ENCODE results near the gene DOC2A. TPM values are rescaled to one million over a fixed set of nuclear protein-coding genes. Genes with fewer than 3 reads are reported as not detected.
A peak's percentile ranks its signal among the peaks of the same experiment; 100 is the strongest.

Gene DOC2A
- total and polyA plus RNA-seq, 2 donors from 2014 or later = 1.9 to 3.5 TPM

- no peak overlapping the region for H3K9ac ChIP-seq (ENCODE audit: low read length in 3 of 3)
Observed at GRCh38 chr16:30011714-30012504, 1.1 kb upstream of the DOC2A start.

GRCh38 chr16:30009990-30010843, 610 bp downstream of the DOC2A start:
- Histone ChIP-seq H3K27me3 (ENCODE audit: control insufficient read depth, insufficient read depth, low read length) (no peaks in the 10 kb centered on the region), H3K36me3 (ENCODE audit: control insufficient read depth in 2 of 3, insufficient read depth in 3 of 3, low read length in 3 of 3) (no peaks in the 10 kb centered on the region), H3K4me1 (ENCODE audit: control insufficient read depth in 2 of 3, insufficient read depth in 2 of 3, low read depth in 1 of 3, low read length in 3 of 3) (peaks cover 0 to 4% (median 0%) of the 10 kb centered on the region in 3 donors), H3K9me3 (ENCODE audit: control insufficient read depth in 2 of 3, insufficient read depth in 1 of 3, low read length in 3 of 3) (no peaks in the 10 kb centered on the region), H3K4me3 (ENCODE audit: low read length in 3 of 3) (no peak overlapping the region), H3K9ac (ENCODE audit: low read length in 3 of 3) (no peak overlapping the region), H3K27ac (ENCODE audit: low read depth in 2 of 2, low read length in 2 of 2) (no peak overlapping the region)
- intact Hi-C loops (cut with DNase I) = no loop called here
- DNase-seq (peak in 1 of 5 donors; percentile 66), FAIRE-seq (no peak)
- TF ChIP-seq CTCF (IDR thresholded peaks at IDR 0.05; ENCODE audit: borderline replicate concordance, extremely low read depth, insufficient read depth) = no peak

More at GRCh38 chr16:30011714-30012504, 1.1 kb upstream of the DOC2A start:
- Histone ChIP-seq H3K4me3 (ENCODE audit: low read length in 3 of 3) (no peak overlapping the region), H3K36me3 (ENCODE audit: control insufficient read depth in 2 of 3, insufficient read depth in 3 of 3, low read length in 3 of 3) (no peaks in the 10 kb centered on the region), H3K27me3 (ENCODE audit: control insufficient read depth, insufficient read depth, low read length) (no peaks in the 10 kb centered on the region), H3K4me1 (ENCODE audit: control insufficient read depth in 2 of 3, insufficient read depth in 2 of 3, low read depth in 1 of 3, low read length in 3 of 3) (peaks cover 0 to 4% (median 0%) of the 10 kb centered on the region in 3 donors), H3K9me3 (ENCODE audit: control insufficient read depth in 2 of 3, insufficient read depth in 1 of 3, low read length in 3 of 3) (no peaks in the 10 kb centered on the region), H3K27ac (ENCODE audit: low read depth in 2 of 2, low read length in 2 of 2) (no peak overlapping the region)
- intact Hi-C loops (cut with DNase I) = no loop called here
- no peak for FAIRE-seq
- TF ChIP-seq CTCF (IDR thresholded peaks at IDR 0.05; ENCODE audit: borderline replicate concordance, extremely low read depth, insufficient read depth) = no peak
- no peak for DNase-seq

- intact Hi-C loops (cut with DNase I) = no loop called here
- Histone ChIP-seq H3K27ac (ENCODE audit: low read depth in 2 of 2, low read length in 2 of 2) (no peak overlapping the region), H3K9me3 (ENCODE audit: control insufficient read depth in 2 of 3, insufficient read depth in 1 of 3, low read length in 3 of 3) (no peaks in the 10 kb centered on the region), H3K27me3 (ENCODE audit: control insufficient read depth, insufficient read depth, low read length) (no peaks in the 10 kb centered on the region), H3K36me3 (ENCODE audit: control insufficient read depth in 2 of 3, insufficient read depth in 3 of 3, low read length in 3 of 3) (no peaks in the 10 kb centered on the region), H3K9ac (ENCODE audit: low read length in 3 of 3) (no peak overlapping the region), H3K4me3 (ENCODE audit: low read length in 3 of 3) (no peak overlapping the region), H3K4me1 (ENCODE audit: control insufficient read depth in 2 of 3, insufficient read depth in 2 of 3, low read depth in 1 of 3, low read length in 3 of 3) (peaks cover 0 to 4% (median 0%) of the 10 kb centered on the region in 3 donors)
- peak in 1 of 5 donors; percentile 70 for DNase-seq
- no peak for FAIRE-seq
- no peak for TF ChIP-seq CTCF (IDR thresholded peaks at IDR 0.05; ENCODE audit: borderline replicate concordance, extremely low read depth, insufficient read depth)
Observed at GRCh38 chr16:30009085-30009862, 1.6 kb downstream of the DOC2A start.

Measured in kidney (tissue), 14 donors.